ENCODE results near the gene SNX20.
A peak's percentile ranks its signal among the peaks of the same experiment; 100 is the strongest.

The SNX20 gene

GRCh38 chr16:50696575-50697420 lies 15.7 kb upstream of the SNX20 start:
- peaks cover 90% of the 10 kb centered on the region for H3K4me1 Mint-ChIP-seq (ENCODE audit: low read depth)
- peaks cover 59% of the 10 kb centered on the region for H3K36me3 Mint-ChIP-seq (ENCODE audit: low read depth)
- H3K27ac Mint-ChIP-seq = peak overlapping the region; percentile 91
- no peaks in the 10 kb centered on the region for H3K27me3 Mint-ChIP-seq
- H3K4me3 Mint-ChIP-seq = peak overlapping the region; percentile 91
- intact Hi-C loops (cut with micrococcal nuclease) = loop anchor here (5.0 kb wide), 2 partner anchors 46 to 419 kb away; partner anchors contain the start of gene CYLD
- H3K9me3 Mint-ChIP-seq = no peaks in the 10 kb centered on the region

- peak overlapping the region; percentile 91 for H3K4me3 Mint-ChIP-seq
- H3K36me3 Mint-ChIP-seq (ENCODE audit: low read depth) = peaks cover 52% of the 10 kb centered on the region
- H3K4me1 Mint-ChIP-seq (ENCODE audit: low read depth) = peaks cover 85% of the 10 kb centered on the region
- H3K9me3 Mint-ChIP-seq = no peaks in the 10 kb centered on the region
- H3K27ac Mint-ChIP-seq = peak overlapping the region; percentile 91
- H3K27me3 Mint-ChIP-seq = no peaks in the 10 kb centered on the region
- intact Hi-C loops (cut with micrococcal nuclease) = loop anchor here (5.0 kb wide), 2 partner anchors 46 to 419 kb away; partner anchors contain the start of gene CYLD
Observed at GRCh38 chr16:50696126-50696525, 15.0 kb upstream of the SNX20 start.

GRCh38 chr16:50695017-50696000 lies 14.2 kb upstream of the SNX20 start:
- H3K36me3 Mint-ChIP-seq (ENCODE audit: low read depth) = peaks cover 44% of the 10 kb centered on the region
- peak overlapping the region; percentile 91 for H3K4me3 Mint-ChIP-seq
- peaks cover 87% of the 10 kb centered on the region for H3K4me1 Mint-ChIP-seq (ENCODE audit: low read depth)
- no peaks in the 10 kb centered on the region for H3K27me3 Mint-ChIP-seq
- intact Hi-C loops (cut with micrococcal nuclease) = loop anchor here (1.0 to 5.0 kb wide), 5 partner anchors 10 to 418 kb away; partner anchors contain the start of genes CYLD and SNX20
- no peaks in the 10 kb centered on the region for H3K9me3 Mint-ChIP-seq
- H3K27ac Mint-ChIP-seq = peak overlapping the region; percentile 91

- Mint-ChIP-seq H3K9me3 (no peaks in the 10 kb centered on the region), H3K27me3 (no peaks in the 10 kb centered on the region), H3K36me3 (ENCODE audit: low read depth) (peaks cover 33% of the 10 kb centered on the region), H3K4me3 (peak overlapping the region; percentile 91), H3K27ac (peak overlapping the region; percentile 91), H3K4me1 (ENCODE audit: low read depth) (peaks cover 76% of the 10 kb centered on the region)
- intact Hi-C loops (cut with micrococcal nuclease) = loop anchor here (2.0 kb wide), 2 partner anchors 13 to 15 kb away; partner anchors contain the start of gene SNX20
Observed at GRCh38 chr16:50694206-50694605, 13.1 kb upstream of the SNX20 start.

GRCh38 chr16:50692999-50693781 lies 12.1 kb upstream of the SNX20 start, which contains the start of gene NOD2:
NOD2 (plus strand) TSS chr16:50693606; CDS start chr16:50699496, 5,890 bp downstream.
- peaks cover 25% of the 10 kb centered on the region for H3K36me3 Mint-ChIP-seq (ENCODE audit: low read depth)
- H3K4me3 Mint-ChIP-seq = peak within 1 kb of the TSS; percentile 91
- H3K27ac Mint-ChIP-seq = peak within 1 kb of the TSS; percentile 91
- intact Hi-C loops (cut with micrococcal nuclease) = no loop called here
- no peaks in the 10 kb centered on the region for H3K9me3 Mint-ChIP-seq
- no peaks in the 10 kb centered on the region for H3K27me3 Mint-ChIP-seq
- H3K4me1 Mint-ChIP-seq (ENCODE audit: low read depth) = peaks cover 70% of the 10 kb centered on the region

GRCh38 chr16:50692644-50692998 lies 11.5 kb upstream of the SNX20 start:
- peak overlapping the region; percentile 91 for H3K27ac Mint-ChIP-seq
- peaks cover 69% of the 10 kb centered on the region for H3K4me1 Mint-ChIP-seq (ENCODE audit: low read depth)
- peaks cover 20% of the 10 kb centered on the region for H3K36me3 Mint-ChIP-seq (ENCODE audit: low read depth)
- intact Hi-C loops (cut with micrococcal nuclease) = no loop called here
- peak overlapping the region; percentile 91 for H3K4me3 Mint-ChIP-seq
- no peaks in the 10 kb centered on the region for H3K27me3 Mint-ChIP-seq
- H3K9me3 Mint-ChIP-seq = no peaks in the 10 kb centered on the region

GRCh38 chr16:50690177-50690576 lies 9.1 kb upstream of the SNX20 start:
- peaks cover 67% of the 10 kb centered on the region for H3K4me1 Mint-ChIP-seq (ENCODE audit: low read depth)
- intact Hi-C loops (cut with micrococcal nuclease) = no loop called here
- H3K9me3 Mint-ChIP-seq = no peaks in the 10 kb centered on the region
- H3K27ac Mint-ChIP-seq = no peak overlapping the region
- H3K27me3 Mint-ChIP-seq = no peaks in the 10 kb centered on the region
- no peak overlapping the region for H3K4me3 Mint-ChIP-seq
- H3K36me3 Mint-ChIP-seq (ENCODE audit: low read depth) = peaks cover 13% of the 10 kb centered on the region

GRCh38 chr16:50688867-50689266 lies 7.8 kb upstream of the SNX20 start:
- Mint-ChIP-seq H3K9me3 (no peaks in the 10 kb centered on the region), H3K36me3 (ENCODE audit: low read depth) (peaks cover 3% of the 10 kb centered on the region), H3K27me3 (no peaks in the 10 kb centered on the region), H3K4me1 (ENCODE audit: low read depth) (peaks cover 67% of the 10 kb centered on the region), H3K27ac (no peak overlapping the region), H3K4me3 (no peak overlapping the region)
- intact Hi-C loops (cut with micrococcal nuclease) = no loop called here

- H3K9me3 Mint-ChIP-seq = no peaks in the 10 kb centered on the region
- H3K4me1 Mint-ChIP-seq (ENCODE audit: low read depth) = peaks cover 72% of the 10 kb centered on the region
- no peaks in the 10 kb centered on the region for H3K36me3 Mint-ChIP-seq (ENCODE audit: low read depth)
- H3K4me3 Mint-ChIP-seq = no peak overlapping the region
- no peaks in the 10 kb centered on the region for H3K27me3 Mint-ChIP-seq
- intact Hi-C loops (cut with micrococcal nuclease) = no loop called here
- peak overlapping the region; percentile 45 for H3K27ac Mint-ChIP-seq
Observed at GRCh38 chr16:50688083-50688482, 7.0 kb upstream of the SNX20 start.

GRCh38 chr16:50685462-50686063 lies 4.5 kb upstream of the SNX20 start:
- Mint-ChIP-seq H3K4me3 (no peak overlapping the region), H3K27me3 (no peaks in the 10 kb centered on the region), H3K9me3 (no peaks in the 10 kb centered on the region), H3K27ac (peak overlapping the region; percentile 90), H3K36me3 (ENCODE audit: low read depth) (peaks cover under 1% of the 10 kb centered on the region), H3K4me1 (ENCODE audit: low read depth) (peaks cover 69% of the 10 kb centered on the region)
- intact Hi-C loops (cut with micrococcal nuclease) = loop anchor here (1.0 to 2.0 kb wide), 3 partner anchors 10 to 55 kb away; no protein-coding TSS in a partner anchor

- Mint-ChIP-seq H3K27me3 (no peaks in the 10 kb centered on the region), H3K4me1 (ENCODE audit: low read depth) (peaks cover 73% of the 10 kb centered on the region), H3K9me3 (no peaks in the 10 kb centered on the region), H3K27ac (peak overlapping the region; percentile 90), H3K4me3 (peak overlapping the region; percentile 18), H3K36me3 (ENCODE audit: low read depth) (peaks cover 7% of the 10 kb centered on the region)
- intact Hi-C loops (cut with micrococcal nuclease) = loop anchor here (1.0 to 2.0 kb wide), 3 partner anchors 10 to 56 kb away; no protein-coding TSS in a partner anchor
Observed at GRCh38 chr16:50684823-50685461, 3.8 kb upstream of the SNX20 start.

- peaks cover 18% of the 10 kb centered on the region for H3K36me3 Mint-ChIP-seq (ENCODE audit: low read depth)
- peak overlapping the region; percentile 90 for H3K27ac Mint-ChIP-seq
- H3K4me1 Mint-ChIP-seq (ENCODE audit: low read depth) = peaks cover 80% of the 10 kb centered on the region
- H3K9me3 Mint-ChIP-seq = no peaks in the 10 kb centered on the region
- no peaks in the 10 kb centered on the region for H3K27me3 Mint-ChIP-seq
- peak overlapping the region; percentile 65 for H3K4me3 Mint-ChIP-seq
- intact Hi-C loops (cut with micrococcal nuclease) = loop anchor here (2.0 kb wide), 2 partner anchors 25 to 57 kb away; no protein-coding TSS in a partner anchor
Observed at GRCh38 chr16:50683689-50684374, 2.7 kb upstream of the SNX20 start.
